GM18502 (cell line): ENCODE results near the gene IKZF4.
"Not testable (repeated sequence)": the region's sequence is repeated elsewhere in the genome, so short reads cannot be mapped to it uniquely, and the experiment has no call there.

Experiments
- ATAC-seq: cut with Tn5 transposase; IDR thresholded peaks from one replicate; pipeline ENCODE4 v1.9.1; 2021; ENCODE audit warnings: mild to moderate bottlenecking; ENCODE audit not compliant: unreplicated experiment, poor library complexity

IKZF4 gene

DNA sequence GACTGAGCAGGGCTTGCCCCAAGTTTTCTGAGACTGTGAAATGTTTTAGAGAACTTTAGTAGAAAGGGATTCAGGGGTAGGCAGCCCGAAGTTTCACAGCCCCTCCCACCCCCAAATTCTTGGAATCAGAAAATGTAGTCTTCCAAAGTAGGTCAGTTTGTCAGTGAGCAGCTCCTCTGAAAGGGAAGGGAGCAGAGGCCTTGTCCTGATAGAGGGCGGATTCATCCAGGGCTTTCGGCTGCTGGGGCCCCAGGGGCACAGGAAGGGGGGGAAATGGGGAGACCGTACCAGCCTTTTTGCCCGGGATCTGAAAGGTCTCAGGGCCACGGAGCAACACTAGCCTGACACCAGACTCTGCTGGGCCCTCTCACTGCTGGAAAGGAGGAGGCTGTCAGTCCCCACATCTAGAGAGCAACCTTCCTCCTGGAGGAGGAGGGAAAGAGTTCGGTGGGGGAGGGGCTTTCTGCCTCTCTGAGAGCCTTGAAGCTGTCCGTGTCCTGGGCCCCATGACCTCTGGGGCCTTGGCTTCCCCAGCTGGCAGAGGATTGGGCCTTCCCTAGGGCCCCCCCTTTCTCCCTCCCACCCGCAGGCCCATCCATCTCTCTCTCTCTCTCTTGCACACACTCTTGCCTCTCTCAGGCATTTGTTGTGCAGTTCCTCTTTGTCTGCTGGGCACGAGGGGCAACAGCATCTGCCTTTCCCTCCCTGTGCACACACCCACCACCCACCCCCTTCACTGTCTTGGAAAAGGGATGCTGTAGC lies at the start of gene IKZF4:
TSS of gene IKZF4 (plus strand) at position 621 of the 762 bp plus-strand sequence. CDS start 451 bp downstream, outside the sequence.
- no peak for ATAC-seq

DNA sequence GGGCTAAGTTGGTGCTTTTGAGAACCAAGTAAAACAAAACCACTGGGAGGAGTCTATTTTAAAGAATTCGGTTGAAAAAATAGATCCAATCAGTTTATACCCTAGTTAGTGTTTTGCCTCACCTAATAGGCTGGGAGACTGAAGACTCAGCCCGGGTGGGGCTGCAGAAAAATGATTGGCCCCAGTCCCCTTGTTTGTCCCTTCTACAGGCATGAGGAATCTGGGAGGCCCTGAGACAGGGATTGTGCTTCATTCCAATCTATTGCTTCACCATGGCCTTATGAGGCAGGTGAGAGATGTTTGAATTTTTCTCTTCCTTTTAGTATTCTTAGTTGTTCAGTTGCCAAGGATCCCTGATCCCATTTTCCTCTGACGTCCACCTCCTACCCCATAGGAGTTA lies 48.8 kb upstream of the IKZF4 start:
- no peak for ATAC-seq

- ATAC-seq: no peak
Observed at GRCh38 chr12:55972456-55972855, 48.4 kb upstream of the IKZF4 start.

- ATAC-seq: no peak
Observed at GRCh38 chr12:55972911-55973598, 47.8 kb upstream of the IKZF4 start.

GRCh38 chr12:55973599-55974307 lies 47.1 kb upstream of the IKZF4 start, which contains the start of gene RAB5B:
Gene RAB5B (plus strand): TSS chr12:55974078. CDS start chr12:55986961, 12,883 bp downstream.
- peak; percentile 92 for ATAC-seq

GRCh38 chr12:55974308-55974730 lies 46.5 kb upstream of the IKZF4 start:
- ATAC-seq: peak; percentile 28

DNA sequence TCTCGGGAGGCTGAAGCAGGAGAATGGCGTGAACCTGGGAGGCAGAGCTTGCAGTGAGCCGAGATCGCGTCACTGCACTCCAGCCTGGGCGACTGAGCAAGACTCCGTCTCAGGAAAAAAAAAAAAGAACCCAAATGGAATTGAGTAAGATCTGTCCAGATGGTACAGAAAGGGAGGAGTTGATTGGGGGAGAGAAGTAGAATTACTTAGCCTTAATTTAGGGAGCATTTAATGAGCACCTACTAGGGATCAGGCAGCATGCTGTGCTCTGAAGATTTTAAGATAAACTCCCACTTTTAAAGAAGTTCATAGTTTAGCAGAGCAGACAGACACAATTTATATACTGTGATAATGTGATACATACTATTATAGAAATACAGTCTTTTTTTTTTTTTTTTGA lies 42.5 kb upstream of the IKZF4 start:
- ATAC-seq: no peak

DNA sequence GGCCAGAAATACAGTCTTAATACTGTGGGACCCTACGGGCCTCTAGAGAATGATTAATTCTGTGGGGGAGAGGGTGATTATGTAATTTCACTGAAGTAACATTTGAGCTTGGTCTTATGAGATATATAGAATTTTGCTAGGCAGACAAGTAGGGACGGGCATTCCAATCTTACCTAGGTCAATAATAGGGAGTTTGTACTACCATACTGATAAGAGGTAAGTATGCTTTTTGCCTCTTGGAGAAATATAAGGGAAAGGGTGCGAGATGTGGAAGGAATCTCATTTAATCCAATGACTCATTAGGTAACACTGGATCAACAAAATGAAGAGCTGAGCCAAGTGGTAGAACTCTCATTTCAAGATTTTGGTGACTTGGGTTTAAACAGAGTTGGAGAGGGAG lies 41.8 kb upstream of the IKZF4 start:
- no peak for ATAC-seq

- not testable (repeated sequence) for ATAC-seq
Observed at GRCh38 chr12:55981882-55982281, 39.0 kb upstream of the IKZF4 start.

DNA sequence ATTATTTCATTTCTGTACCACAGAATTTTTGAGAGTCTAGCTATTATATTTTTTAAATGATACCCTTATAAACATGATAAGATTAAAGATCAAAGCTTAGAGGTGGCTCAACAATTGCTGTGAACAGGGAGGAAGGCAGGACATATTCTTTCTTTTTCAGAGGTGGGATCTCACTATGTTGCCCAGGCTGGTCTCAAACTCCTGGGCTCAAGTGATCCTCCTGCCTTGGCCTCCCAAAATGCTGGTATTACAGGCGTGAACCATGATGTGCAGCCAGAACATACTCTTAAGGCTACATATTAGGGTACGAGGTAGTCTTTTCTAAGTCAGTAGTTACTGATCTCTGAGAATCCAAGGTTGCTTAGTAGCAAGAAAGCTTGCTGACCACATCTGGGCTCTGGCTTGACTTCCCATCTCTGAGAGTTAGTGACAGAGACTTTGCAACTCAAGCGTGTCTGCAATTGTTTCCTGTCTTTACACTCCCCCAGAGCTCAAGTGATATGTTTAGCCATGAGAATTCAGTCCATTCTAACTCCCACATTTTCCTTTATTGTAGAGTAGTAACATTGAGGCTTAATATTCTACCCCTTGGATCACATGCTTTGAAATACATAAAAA lies 38.4 kb upstream of the IKZF4 start:
- peak; percentile 82 for ATAC-seq

GRCh38 chr12:55983232-55983842 lies 37.5 kb upstream of the IKZF4 start:
- ATAC-seq: no peak

GRCh38 chr12:55984861-55985260 lies 36.0 kb upstream of the IKZF4 start:
- no peak for ATAC-seq

- ATAC-seq: no peak
Observed at GRCh38 chr12:55985341-55985740, 35.5 kb upstream of the IKZF4 start.

GRCh38 chr12:55985976-55986375 lies 34.9 kb upstream of the IKZF4 start:
- not testable (repeated sequence) for ATAC-seq

DNA sequence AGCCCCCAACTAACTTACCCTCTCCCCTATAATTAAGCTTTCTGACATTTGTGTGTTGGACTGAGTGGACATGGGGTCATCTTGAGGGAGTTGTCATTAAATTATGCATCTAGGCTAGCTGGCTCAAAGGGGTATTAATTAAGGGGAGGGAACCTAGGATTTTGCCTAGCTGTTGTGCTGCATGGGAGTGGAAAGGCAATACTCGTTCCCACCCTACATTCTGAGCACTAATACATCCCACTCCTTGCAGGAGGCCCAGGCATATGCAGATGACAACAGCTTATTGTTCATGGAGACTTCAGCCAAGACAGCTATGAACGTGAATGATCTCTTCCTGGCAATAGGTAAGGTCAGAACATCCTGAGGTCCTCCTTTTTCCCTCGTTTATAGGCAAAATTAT lies 29.7 kb upstream of the IKZF4 start:
- no peak for ATAC-seq

GRCh38 chr12:55993230-55993853 lies 27.5 kb upstream of the IKZF4 start:
- ATAC-seq: no peak

DNA sequence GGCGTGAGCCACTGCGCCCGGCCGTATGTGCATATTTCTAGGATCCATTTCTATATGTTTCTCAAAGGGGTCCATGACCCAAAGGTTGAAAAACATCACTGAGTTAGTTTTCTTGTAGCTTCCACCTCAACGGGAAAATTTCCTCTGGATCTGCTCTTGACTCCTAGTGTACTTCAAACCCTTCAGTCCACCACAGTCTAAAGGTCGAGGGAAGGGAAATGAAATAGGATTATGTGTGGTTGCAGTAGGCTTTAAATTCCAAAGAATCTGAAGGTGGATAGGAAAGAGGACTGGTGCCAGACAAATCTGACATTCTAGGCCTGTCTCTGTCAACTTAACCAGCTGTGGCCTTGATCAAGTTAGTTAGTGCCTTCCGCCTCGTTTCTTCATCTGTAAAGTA lies 25.5 kb upstream of the IKZF4 start:
- ATAC-seq: no peak

DNA sequence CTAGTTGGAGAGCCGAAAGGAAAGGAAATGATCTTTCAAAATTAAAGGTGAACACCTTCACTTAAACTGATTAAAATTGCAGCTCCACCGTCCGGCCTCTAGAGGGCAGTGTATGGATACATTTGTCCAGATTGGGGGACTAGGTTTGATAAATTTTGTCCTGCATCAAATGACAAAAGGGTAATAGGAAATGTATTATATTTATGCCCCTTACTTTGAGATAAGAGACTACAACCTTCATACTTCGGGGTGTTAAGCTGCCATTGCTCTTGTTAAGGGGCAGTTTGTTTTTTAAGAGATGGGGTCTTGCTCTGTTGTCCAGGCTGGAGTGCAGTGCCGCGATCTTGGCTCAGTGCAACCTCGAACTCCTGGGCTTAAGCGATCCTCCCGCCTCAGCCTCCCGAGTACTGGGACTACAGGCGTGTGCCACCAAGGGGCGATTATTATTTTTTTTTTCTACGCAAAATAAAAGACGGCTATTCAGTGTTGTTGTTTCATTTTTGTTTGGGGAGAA lies 24.6 kb upstream of the IKZF4 start:
- no peak for ATAC-seq

DNA sequence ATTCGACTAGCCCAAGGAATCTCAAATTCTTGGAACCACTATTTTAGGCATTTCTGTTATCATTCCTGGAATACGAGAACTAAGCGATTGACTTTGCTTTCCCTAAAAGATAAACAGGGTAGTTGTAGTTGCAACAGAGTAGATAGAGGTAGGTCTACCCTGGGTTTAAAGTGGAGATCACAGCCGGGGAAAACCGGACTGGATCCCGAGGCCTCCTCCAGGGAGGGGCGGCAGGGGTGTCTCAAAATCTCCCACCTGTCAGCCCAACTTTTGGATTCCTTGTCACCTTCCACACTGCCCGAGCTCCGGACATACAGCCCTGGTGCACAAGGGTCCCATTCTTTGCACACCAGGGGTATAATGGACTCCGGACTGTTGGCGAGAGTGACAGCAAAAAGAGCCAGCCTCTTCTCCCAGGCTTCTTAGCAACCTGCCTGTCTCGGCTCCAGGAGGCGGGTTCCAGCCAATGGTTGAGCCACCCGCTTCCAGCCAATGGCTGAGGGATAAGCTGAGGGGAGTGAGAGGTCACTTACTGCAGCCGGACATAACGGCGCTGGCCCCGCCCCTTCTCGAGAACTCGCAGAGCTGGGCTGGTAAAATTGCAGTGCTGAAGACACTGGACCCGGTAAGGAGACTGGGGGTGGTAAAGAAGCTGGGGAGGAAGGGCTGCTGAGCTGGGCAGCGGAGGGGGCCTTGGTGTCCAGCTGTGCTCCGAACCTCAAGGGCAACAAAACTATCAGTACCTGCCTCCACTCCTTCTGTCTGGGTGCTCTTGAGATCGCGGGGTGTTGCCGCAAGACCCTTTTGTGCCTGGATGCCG lies 23.9 kb upstream of the IKZF4 start, which contains the start of gene SUOX:
TSS of gene SUOX (plus strand) at position 562 of the 820 bp plus-strand sequence. CDS start 4,946 bp downstream, outside the sequence.
- peak; percentile 98 for ATAC-seq
